ENCODE measurements around the gene PPP1R15A.
A peak's percentile ranks its signal among the peaks of the same experiment; 100 is the strongest.
"Not testable (repeated sequence)": the region's sequence is repeated elsewhere in the genome, so short reads cannot be mapped to it uniquely, and the experiment has no call there.

The PPP1R15A gene

GRCh38 chr19:48872182-48872883 is at the start of gene PPP1R15A:
PPP1R15A (plus strand) TSS chr19:48872421; CDS start chr19:48873234, 813 bp downstream.
- peak; percentile 95 for DNase-seq (ENCODE audit: low read depth)

DNA sequence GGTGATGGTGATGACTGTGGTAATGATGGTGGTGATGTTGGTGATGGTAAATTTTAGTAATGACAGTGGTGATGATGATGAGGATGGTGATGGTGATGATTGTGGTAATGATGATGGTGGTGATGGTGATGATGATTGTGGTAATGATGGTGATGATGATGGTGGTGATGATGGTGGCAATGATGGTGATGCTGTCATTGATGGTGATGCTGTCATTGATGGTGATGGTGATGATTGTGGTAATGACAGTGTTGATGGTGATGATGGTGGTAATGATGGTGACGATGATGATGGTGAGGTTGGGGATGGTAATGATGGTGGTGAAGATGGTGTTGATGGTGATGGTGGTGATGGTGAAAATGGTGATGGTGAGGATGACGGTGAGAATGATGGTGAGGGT is 49.7 kb upstream of the PPP1R15A start:
- no peak for DNase-seq (ENCODE audit: low read depth)

GRCh38 chr19:48826606-48827020 is 45.6 kb upstream of the PPP1R15A start:
- no peak for DNase-seq (ENCODE audit: low read depth)

GRCh38 chr19:48830088-48830487 is 42.1 kb upstream of the PPP1R15A start:
- no peak for DNase-seq (ENCODE audit: low read depth)

DNA sequence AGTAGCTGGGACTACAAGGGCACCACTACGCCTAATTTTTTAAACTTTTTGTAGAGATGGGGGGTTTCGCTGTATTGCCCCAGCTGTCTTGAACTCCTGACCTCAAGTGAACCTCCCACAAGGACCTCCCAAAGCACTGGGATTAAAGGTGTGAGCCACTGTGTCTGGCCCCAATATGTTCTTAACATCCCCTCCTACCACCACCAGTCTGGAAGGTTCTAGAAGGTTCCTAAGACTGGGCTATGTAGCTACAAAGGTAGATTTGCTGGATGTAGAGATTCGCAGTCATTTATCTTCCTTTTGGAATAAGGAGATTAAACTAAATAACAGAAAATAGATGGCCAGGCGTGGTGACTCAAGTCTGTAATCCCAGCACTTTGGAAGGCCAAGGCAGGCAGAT is 41.3 kb upstream of the PPP1R15A start:
- DNase-seq (ENCODE audit: low read depth): no peak

- no peak for DNase-seq (ENCODE audit: low read depth)
Observed at GRCh38 chr19:48833049-48833448, 39.2 kb upstream of the PPP1R15A start.

GRCh38 chr19:48833977-48834376 is 38.2 kb upstream of the PPP1R15A start:
- DNase-seq (ENCODE audit: low read depth): no peak

DNA sequence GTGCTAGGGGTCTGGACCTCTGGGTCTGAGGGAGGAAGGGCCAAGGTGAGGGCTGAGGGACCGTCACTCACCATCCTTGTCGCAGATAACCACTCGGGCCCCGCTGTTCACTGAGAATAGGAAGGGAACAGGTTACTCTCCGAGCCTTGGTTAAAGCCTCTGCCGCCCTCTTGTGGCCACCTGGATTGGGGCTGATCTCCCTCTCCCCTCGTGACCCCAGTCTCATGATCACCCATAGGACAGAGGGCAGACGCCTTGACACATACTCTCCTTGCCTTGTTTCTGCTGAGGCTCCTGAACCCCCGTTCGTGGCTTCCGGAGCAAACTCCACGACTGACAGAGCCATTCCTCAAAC is 36.5 kb upstream of the PPP1R15A start:
- peak; percentile 81 for DNase-seq (ENCODE audit: low read depth)

GRCh38 chr19:48836089-48837017 is 35.9 kb upstream of the PPP1R15A start, which contains the start of gene HSD17B14:
HSD17B14 (minus strand) TSS chr19:48836491; CDS start chr19:48836411, 80 bp downstream.
- DNase-seq (ENCODE audit: low read depth): no peak

- DNase-seq (ENCODE audit: low read depth): peak; percentile 63
Observed at GRCh38 chr19:48837051-48837524, 35.1 kb upstream of the PPP1R15A start.

GRCh38 chr19:48837687-48838086 is 34.5 kb upstream of the PPP1R15A start:
- no peak for DNase-seq (ENCODE audit: low read depth)

DNA sequence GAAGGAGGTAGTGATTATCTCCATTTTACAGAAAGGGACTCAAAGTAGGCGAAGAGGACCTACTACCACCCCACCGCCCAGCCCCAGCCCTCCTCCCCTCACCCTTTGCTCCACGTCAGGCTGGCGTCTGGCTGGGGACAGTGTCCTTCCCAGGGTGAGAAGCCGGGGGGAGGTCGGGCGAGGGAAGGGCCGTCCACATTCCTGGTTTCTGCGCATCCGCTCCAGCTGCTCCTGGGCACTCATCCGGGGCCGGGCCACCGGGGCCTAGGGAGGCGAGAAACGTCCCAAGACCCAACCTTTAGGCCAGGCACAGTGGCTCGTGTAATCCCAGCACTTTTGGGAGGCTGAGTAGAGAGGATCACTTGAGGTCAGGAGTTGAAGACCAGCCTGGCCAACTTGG is 31.2 kb upstream of the PPP1R15A start:
- no peak for DNase-seq (ENCODE audit: low read depth)

- no peak for DNase-seq (ENCODE audit: low read depth)
Observed at GRCh38 chr19:48841571-48841970, 30.6 kb upstream of the PPP1R15A start.

DNA sequence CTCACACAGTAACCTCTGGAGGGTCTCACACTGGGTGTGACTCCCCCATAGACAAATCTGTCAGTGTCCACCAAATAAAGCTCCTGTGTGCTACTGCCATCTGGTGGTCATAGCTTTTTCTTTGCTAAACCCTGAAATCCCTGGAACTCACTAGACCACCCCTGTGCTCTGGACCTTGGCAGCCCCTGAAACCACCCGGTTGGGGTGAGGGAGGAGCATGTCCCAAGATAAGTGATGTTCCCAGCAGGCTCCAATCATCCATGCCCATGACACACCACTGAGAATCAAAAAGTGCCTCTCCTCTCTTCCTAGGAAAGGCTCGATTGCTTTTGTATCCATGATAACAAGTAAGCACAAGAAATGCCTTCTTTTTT is 29.4 kb upstream of the PPP1R15A start:
- no peak for DNase-seq (ENCODE audit: low read depth)

- DNase-seq (ENCODE audit: low read depth): no peak
Observed at GRCh38 chr19:48844472-48844871, 27.7 kb upstream of the PPP1R15A start.

DNA sequence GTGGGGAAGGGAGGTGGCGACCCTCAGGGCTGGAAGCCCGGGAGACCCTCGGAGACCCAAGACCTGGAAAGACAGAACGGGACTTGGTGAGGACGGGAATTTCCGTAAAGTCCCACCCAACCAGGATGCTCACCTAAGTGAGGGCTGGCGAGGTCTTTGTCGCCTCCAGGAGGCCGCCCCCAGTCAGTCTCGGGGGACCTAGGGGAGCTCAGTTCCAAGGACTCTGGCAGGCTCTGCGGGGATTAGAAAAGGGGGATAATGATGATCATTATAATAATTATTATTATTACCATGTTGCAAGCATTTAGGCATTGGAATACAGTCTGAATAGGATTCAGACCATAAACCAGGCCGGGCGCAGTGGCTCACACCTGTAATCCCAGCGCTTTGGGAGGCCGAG is 26.8 kb upstream of the PPP1R15A start:
- no peak for DNase-seq (ENCODE audit: low read depth)

DNA sequence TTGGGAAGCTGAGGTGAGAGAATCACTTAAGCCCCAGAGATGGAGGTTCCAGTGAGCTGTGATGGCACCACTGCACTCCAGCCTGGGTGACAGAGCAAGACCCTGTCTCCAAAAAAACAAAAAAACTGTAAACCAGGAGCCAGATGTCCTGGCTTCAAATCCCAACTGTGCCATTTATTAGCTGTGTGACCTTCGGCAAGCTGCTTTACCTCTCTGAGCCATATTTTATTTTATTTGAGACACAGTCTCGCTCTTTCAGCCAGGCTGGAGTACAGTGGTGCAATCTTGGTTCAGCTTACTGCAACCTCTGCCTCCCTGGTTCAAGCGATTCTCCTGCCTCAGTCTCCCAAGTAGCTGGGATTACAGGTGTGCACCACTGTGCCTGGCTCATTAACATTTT is 25.6 kb upstream of the PPP1R15A start:
- not testable (repeated sequence) for DNase-seq (ENCODE audit: low read depth)

DNA sequence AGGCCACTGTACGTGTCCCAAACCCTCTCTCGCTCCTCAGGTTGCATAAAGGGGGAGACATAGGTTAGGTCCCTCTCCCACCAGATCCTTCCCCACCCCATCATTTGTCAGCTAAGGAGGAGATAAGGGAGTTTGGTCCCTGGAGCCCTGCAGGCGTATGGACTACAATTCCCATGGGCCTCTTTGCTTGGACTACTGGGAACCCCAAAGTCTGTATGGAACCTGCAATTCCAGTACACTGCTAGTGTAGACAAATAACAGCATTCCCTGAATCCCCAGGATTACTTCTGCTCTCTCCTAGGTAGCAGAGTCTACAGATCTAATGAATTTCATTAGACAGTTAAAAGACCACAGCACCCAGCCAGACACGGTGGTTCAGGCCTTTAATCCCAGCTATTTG is 19.9 kb upstream of the PPP1R15A start:
- DNase-seq (ENCODE audit: low read depth): no peak

- no peak for DNase-seq (ENCODE audit: low read depth)
Observed at GRCh38 chr19:48853483-48853882, 18.7 kb upstream of the PPP1R15A start.

DNA sequence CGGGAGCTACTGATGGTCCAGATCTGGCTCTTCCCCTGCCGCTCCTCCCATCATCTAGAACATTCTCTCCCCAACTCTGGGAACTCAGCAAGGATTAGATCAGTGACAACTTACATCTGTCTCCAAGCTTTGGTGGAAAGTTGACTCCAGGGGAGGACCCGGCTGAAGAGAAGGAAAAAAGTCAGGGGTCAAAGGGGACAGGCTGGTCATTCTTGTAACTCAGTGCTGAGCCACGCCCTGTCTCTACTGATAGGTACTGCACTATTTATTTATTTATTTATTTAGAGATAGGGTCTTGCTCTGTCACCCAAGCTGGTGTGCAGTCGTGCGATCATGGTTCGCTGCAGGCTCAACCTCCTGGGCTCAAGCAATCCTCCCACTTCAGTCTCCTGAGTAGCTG is 18.1 kb upstream of the PPP1R15A start:
- DNase-seq (ENCODE audit: low read depth): no peak

- no peak for DNase-seq (ENCODE audit: low read depth)
Observed at GRCh38 chr19:48856921-48857320, 15.3 kb upstream of the PPP1R15A start.

DNA sequence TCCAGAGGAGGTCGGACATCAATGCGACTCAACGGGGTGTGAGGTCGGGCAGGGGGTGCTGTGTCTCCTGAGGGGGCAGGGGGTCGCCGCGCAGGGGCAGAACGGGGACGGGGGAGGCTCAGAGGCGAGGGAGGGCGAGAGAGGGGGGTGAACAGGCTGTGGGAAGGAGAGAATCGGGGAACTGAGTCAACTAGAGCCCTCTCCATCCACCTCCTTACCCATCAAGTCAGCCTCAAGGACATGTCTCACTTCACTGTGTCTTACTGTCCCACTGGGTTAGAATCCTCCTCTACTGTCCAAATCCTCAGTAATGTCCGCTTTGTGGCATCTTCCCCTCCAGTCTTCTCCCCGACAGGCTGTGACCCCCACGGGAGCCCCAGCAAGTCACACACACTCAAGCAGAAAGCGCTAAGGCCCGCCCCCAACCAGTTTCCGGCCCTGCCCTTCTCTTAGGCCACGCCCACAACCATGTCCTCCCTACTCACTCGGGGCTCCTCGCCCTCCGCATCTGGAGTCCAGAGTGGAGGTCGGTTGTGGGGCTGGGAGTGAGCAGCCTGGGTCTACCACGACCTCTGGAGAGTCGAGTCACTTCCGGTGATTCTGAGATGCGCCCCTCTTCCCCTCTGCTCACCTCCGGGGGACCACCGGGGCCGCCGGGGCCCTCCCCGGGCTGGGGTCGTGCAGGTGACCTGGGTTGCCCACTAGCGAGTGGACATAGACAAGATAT is 13.1 kb upstream of the PPP1R15A start:
- DNase-seq (ENCODE audit: low read depth): peak; percentile 59
